HEK293T (cell line): Measurements from ENCODE around the gene FUBP1.

ENCODE experiments used
- CTCF ChIA-PET: fragments of 350-600 bp; formaldehyde crosslinking; extraction: SDS; loops from one replicate; lab custom pipeline; 2021; ENCODE audit warnings: antibody characterized with exemption, inconsistent platforms; lab: Yijun Ruan, JAX
- POLR2A ChIA-PET: fragments of 350-600 bp; formaldehyde crosslinking; extraction: SDS; loops from one replicate; lab custom pipeline; 2020; ENCODE audit warnings: antibody characterized with exemption, inconsistent platforms; lab: Yijun Ruan, JAX
- DNase-seq: peaks from one replicate; pipeline ENCODE4 v3.0.0; 2012; ENCODE audit warnings: mixed read lengths; ENCODE audit errors: extremely low spot score
- ARNT ChIP-seq: fragments of 450-650 bp; IDR thresholded peaks from 2 replicates; pipeline ENCODE4 v1.6.1; 2017; ENCODE audit warnings: mild to moderate bottlenecking
- BHLHE40 ChIP-seq: fragments of 450-650 bp; IDR thresholded peaks from 2 replicates; pipeline ENCODE4 v1.6.1; 2016; ENCODE audit warnings: mild to moderate bottlenecking, moderate library complexity, borderline replicate concordance
- CTBP1 ChIP-seq: fragments of 450-650 bp; IDR thresholded peaks from 2 replicates; pipeline ENCODE4 v1.6.1; 2016; ENCODE audit warnings: borderline replicate concordance
- ELF4 ChIP-seq: fragments of 450-650 bp; IDR thresholded peaks from 2 replicates; pipeline ENCODE4 v1.6.1; 2017; ENCODE audit warnings: antibody characterized with exemption
- FOXA1 ChIP-seq: fragments of 450-650 bp; IDR thresholded peaks from 2 replicates; pipeline ENCODE4 v1.6.1; 2016; ENCODE audit warnings: mild to moderate bottlenecking
- FOXK2 ChIP-seq: fragments of 450-650 bp; IDR thresholded peaks from 2 replicates; pipeline ENCODE4 v1.6.1; 2016; ENCODE audit warnings: mild to moderate bottlenecking
- FOXM1 ChIP-seq: fragments of 450-650 bp; IDR thresholded peaks from 2 replicates; pipeline ENCODE4 v1.6.1; 2017; ENCODE audit warnings: mild to moderate bottlenecking, borderline replicate concordance
- HDGF ChIP-seq: fragments of 450-650 bp; IDR thresholded peaks from 2 replicates; pipeline ENCODE4 v1.6.1; 2017; ENCODE audit warnings: antibody characterized with exemption, borderline replicate concordance
- L3MBTL2 ChIP-seq: fragments of 450-650 bp; conservative IDR thresholded peaks from 2 replicates; pipeline ENCODE4 v1.6.1; 2016; ENCODE audit warnings: mild to moderate bottlenecking
- LEF1 ChIP-seq: fragments of 450-650 bp; IDR thresholded peaks from 2 replicates; pipeline ENCODE4 v1.6.1; 2017; ENCODE audit warnings: mild to moderate bottlenecking, borderline replicate concordance
- NFRKB ChIP-seq: fragments of 450-650 bp; IDR thresholded peaks from 2 replicates; pipeline ENCODE4 v1.6.1; 2016; ENCODE audit warnings: mild to moderate bottlenecking, moderate library complexity
- SP1 ChIP-seq: fragments of 450-650 bp; IDR thresholded peaks from 2 replicates; pipeline ENCODE4 v1.6.1; 2017
- SUZ12 ChIP-seq: fragments of 450-650 bp; IDR thresholded peaks from 2 replicates; pipeline ENCODE4 v1.6.1; 2016; ENCODE audit warnings: mild to moderate bottlenecking
- TARDBP ChIP-seq: fragments of 450-650 bp; IDR thresholded peaks from 2 replicates; pipeline ENCODE4 v1.6.1; 2016
- ZNF384 ChIP-seq: fragments of 450-650 bp; IDR thresholded peaks from 2 replicates; pipeline ENCODE4 v1.6.1; 2016
- TF ChIP-seq, protein P1 (sequence below): fragments of 450-650 bp; IDR thresholded peaks from 2 replicates; pipeline ENCODE4 v1.6.1; 2016

Gene FUBP1

DNA sequence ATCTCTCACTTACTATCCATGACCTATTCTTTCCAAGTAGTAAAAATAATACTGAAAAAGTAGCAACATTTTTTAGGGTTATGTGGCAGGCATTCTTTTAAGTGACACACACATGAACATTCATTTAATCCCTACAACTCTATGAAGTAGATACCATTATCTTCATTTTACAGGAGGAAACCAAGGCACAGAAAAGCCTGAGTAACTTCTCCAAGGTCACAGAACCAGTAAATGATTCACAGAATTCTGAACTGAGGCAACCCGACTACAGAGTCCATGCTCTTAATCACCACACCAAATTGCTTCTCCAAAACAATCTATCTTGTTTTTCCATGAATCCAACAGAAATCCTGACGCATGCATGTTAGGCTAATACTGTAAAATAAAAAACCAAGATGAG, 17.5 kb downstream of the FUBP1 start:
- CTCF ChIA-PET, result no interaction called here
- TF ChIP-seq CTBP1 (no peak), L3MBTL2 (no peak), TARDBP (no peak), ZNF384 (no peak), SP1 (no peak), LEF1 (no peak), HDGF (no peak), FOXK2 (no peak), FOXA1 (no peak), BHLHE40 (no peak), ELF4 (no peak), SUZ12 (no peak), ARNT (no peak), NFRKB (no peak)
- TF ChIP-seq, protein P1, sequence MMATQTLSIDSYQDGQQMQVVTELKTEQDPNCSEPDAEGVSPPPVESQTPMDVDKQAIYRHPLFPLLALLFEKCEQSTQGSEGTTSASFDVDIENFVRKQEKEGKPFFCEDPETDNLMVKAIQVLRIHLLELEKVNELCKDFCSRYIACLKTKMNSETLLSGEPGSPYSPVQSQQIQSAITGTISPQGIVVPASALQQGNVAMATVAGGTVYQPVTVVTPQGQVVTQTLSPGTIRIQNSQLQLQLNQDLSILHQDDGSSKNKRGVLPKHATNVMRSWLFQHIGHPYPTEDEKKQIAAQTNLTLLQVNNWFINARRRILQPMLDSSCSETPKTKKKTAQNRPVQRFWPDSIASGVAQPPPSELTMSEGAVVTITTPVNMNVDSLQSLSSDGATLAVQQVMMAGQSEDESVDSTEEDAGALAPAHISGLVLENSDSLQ, result no peak
- DNase-seq, result no peak
- POLR2A ChIA-PET, result interaction anchor here (1.0 kb wide), 1 partner anchor 17 kb away, joined by 3 read pairs; no protein-coding TSS in a partner anchor

DNA sequence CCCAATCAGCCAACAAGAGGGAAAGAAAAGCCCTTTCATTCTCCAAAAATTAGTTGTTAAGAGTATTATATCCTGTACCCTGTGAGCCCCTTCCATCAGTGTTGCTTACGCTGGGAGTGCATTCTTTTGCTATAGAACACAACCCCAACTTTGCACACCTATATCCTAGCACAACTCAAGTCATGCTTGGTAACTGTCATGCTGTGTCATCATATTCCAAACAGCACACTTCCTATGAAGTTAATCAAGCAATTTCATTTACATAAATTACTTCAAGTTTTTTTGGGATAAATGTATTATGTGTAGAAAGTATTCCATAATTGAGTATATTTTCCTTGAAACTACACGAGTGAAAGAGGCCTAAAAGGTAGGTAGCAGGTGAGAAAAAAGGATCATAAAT, 20.0 kb downstream of the FUBP1 start:
- TF ChIP-seq CTBP1 (no peak), ARNT (no peak), TARDBP (no peak), SUZ12 (no peak), SP1 (no peak), FOXM1 (no peak), FOXA1 (no peak)
- DNase-seq, result no peak
- ChIA-PET POLR2A (interaction anchor here (0.9 kb wide), 1 partner anchor 19 kb away, joined by 4 read pairs; the partner anchor contains the start of gene FUBP1), CTCF (no interaction called here)

DNA sequence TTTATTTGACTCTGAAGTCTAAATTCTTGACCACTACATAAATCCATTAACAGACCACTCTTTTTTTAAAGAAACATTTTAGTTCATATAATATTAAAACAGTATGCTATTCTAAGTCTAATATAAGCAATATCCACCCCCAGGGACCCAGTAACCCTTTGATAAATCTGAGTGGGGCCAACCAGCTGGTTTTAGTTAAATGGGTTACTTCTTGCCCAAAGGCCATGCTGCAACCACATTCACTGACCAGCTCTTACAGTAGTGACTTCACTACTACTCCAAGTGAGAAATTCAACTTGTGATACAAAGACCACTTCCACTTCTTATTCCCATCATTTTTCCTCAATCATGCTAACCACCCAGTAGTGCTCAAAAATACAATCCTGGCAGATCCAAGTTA, 20.5 kb downstream of the FUBP1 start:
- ChIA-PET CTCF (no interaction called here), POLR2A (no interaction called here)
- TF ChIP-seq FOXA1 (no peak), CTBP1 (no peak), SP1 (no peak)
- TF ChIP-seq, protein P1, result no peak
- DNase-seq, result no peak

DNA sequence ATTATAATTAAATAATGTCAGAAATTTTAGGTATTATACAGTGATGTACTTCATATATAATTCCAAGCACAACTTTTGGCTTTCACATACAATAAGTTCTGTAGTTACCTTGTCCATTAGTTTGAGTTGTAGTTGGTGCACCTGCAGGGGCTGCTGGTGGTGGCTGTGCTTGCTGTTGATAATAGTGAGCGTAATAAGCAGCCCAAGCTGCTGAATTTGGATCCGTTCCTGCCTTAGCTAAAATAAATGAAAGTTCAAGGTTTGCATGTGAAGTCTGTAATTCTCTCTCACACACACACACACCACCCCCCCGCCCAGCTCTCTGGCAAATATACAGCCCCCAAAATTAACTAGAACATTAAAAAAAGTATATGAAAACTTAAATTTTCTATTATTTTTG, 22.4 kb downstream of the FUBP1 start:
- CTCF ChIA-PET, result no interaction called here
- TF ChIP-seq LEF1 (no peak), TARDBP (no peak), FOXK2 (no peak), HDGF (no peak), FOXM1 (no peak), CTBP1 (no peak), L3MBTL2 (no peak), SP1 (no peak), ELF4 (no peak), BHLHE40 (no peak), SUZ12 (no peak)
- TF ChIP-seq, protein P1, result no peak
- DNase-seq, result no peak
- POLR2A ChIA-PET, result no interaction called here

DNA sequence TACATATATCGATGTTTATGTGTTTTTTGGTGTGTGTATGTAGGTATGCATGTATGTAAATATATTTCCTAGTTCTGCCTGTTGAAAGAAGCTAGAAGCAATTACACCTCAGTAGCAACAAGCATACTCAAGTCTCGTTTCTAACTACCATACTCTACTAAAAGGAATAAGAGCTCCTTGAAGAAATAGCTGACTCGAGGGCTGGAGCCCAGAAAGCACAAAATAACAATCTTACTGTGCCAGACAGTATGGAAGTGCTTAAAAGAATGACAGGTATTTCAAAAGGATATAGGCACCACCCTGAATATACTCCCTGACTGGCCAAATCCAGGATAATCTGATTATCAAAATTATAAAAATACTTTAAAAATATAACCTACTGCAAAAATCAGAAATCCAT, 23.2 kb downstream of the FUBP1 start:
- no peak for DNase-seq
- TF ChIP-seq SP1 (no peak), L3MBTL2 (no peak), ELF4 (no peak), NFRKB (no peak), FOXM1 (no peak), TARDBP (no peak), SUZ12 (no peak), ARNT (no peak), LEF1 (no peak), FOXA1 (no peak), BHLHE40 (no peak), ZNF384 (no peak), CTBP1 (no peak), HDGF (no peak), FOXK2 (no peak)
- TF ChIP-seq, protein P1, result no peak
- ChIA-PET CTCF (no interaction called here), POLR2A (no interaction called here)

DNA sequence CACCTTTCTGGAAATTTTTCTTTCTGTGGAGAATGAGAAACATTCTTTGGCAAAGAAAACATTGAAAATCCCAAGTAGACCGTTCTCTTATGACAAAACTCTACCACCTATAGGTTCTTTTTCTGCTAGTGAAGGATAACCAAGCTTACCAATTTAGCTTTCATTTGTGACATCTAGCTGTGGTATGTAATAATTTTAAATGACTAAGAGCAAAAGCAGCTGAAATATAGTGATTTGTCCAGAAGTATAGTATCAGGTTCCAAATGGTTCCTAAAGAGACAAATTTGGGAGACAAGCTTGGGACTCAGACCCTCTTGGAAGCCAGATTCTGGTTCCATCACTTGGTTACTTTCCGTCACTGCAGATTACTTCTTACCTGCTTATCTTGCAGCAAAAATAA, 24.4 kb downstream of the FUBP1 start:
- TF ChIP-seq BHLHE40 (no peak), FOXK2 (no peak), ELF4 (no peak), SP1 (no peak), NFRKB (no peak), FOXA1 (no peak), LEF1 (no peak), ZNF384 (no peak), L3MBTL2 (no peak), CTBP1 (no peak)
- TF ChIP-seq, protein P1, result no peak
- no peak for DNase-seq
- ChIA-PET CTCF (no interaction called here), POLR2A (no interaction called here)
